GM19240 (cell line): ENCODE measurements around the gene CCDC63.
"Not testable (repeated sequence)": the region's sequence is repeated elsewhere in the genome, so short reads cannot be mapped to it uniquely, and the experiment has no call there.

ENCODE experiments used
- DNase-seq: peaks from one replicate; pipeline ENCODE4 v3.0.0; 2011; ENCODE audit warnings: low spot score; ENCODE audit not compliant: insufficient read length

Gene CCDC63

GRCh38 chr12:110844131-110844530 lies 2.7 kb upstream of the CCDC63 start:
- DNase-seq, result no peak

- DNase-seq, result no peak
These were observed 2.0 kb upstream of the CCDC63 start for GRCh38 chr12:110844551-110845338.

- no peak for DNase-seq
These were observed 1.5 kb upstream of the CCDC63 start for GRCh38 chr12:110845339-110845682.

DNA sequence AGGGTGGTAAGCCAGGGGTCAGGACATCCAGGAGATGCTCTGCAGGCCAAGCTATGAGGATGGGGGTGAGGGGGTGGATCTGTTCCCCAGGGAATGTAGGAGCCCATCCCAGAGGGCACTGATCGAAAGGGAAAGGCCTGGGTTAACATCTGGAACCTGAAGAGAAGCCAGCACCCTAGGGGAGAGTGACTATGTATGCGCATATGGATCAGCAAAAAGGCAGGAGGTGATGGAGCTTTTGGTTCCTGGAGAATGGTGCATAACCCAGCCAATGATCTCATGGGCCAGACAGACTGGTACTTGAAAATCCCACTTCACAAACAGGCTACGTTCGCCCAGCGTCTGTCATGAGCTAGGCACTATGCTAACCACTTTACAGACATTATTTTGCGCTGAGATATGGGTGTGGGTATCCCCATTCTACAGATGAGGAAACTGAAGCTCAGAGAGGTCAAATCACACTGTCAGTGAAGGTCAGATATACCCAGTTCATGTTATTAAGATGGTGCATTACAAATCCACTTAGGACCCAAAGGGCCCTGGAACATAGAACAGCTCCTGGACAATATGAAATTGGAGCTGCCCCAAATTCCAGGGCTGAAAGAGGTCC lies 1.6 kb downstream of the CCDC63 start:
- DNase-seq, result no peak

- no peak for DNase-seq
These were observed 2.4 kb downstream of the CCDC63 start for GRCh38 chr12:110849221-110849620.

DNA sequence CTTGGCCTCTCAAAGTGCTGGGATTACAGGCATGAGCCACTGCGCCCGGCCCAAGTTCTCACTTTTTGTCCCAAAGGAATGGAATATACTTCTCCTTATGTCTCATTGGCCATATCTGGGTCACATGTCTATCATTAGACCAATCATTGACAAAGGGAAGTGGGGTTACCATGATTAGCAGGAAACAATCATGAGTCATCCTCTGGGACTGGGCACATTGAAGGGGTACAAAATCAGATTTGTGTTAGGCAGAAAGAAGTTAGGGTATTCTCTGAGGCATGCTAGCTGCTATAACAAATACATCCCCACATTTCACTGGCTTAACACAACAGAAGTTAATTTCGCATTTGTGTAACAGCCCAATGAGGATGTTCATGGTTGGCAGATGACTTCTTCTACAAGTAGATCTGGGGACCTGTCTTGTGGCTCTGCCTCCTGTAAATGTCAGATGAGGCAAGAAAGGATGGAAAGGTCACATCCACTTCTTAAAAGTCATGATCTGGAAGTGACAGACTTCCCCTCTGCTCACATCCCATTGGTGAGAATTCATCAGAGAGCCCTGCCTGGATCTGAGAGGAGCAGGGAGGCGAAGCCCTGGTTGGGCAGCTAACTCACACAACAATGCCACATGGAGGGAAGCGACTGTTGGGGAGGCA lies 3.1 kb downstream of the CCDC63 start:
- no peak for DNase-seq

DNA sequence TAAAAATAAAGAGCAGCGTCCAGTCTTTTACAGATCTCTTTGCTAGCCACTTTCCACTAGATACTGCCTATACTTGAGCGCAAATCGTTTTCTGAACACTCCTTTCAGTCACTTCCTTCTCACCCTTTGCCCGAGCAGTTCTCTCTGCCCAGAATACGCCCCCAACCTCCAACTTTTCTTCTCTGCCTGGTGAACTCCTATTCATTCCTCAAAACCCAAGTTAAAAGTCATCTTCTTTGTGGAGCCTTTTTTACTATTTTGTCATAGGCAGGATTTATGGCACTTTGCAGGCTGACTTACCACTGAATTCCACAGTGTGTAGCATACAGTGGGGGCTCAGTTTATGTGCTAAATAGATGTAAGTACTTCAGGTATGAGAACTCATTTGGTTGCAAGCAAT lies 4.0 kb downstream of the CCDC63 start:
- DNase-seq, result no peak

- no peak for DNase-seq
These were observed 7.0 kb downstream of the CCDC63 start for GRCh38 chr12:110853836-110854235.

GRCh38 chr12:110856542-110856941 lies 9.8 kb downstream of the CCDC63 start:
- DNase-seq, result no peak

GRCh38 chr12:110857528-110857927 lies 10.7 kb downstream of the CCDC63 start:
- DNase-seq, result no peak

DNA sequence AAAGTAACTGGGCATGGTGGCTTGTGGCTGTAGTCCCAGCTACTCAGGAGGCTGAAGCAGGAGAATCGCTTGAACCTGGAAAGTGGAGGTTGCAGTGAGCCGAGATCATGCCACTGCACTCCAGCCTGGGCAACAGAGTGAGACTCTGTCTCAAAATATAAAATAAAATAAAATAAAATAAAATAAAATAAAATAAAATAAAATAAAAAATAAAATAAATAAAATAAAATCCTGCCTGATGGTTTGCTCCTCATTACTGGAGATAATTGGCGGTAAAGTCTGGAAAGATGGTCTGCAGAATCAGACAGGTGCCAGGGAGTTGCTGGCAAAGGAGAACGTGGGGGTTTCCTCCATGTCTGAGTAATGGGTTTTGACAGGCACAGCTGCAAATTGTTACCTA lies 11.2 kb downstream of the CCDC63 start:
- not testable (repeated sequence) for DNase-seq

DNA sequence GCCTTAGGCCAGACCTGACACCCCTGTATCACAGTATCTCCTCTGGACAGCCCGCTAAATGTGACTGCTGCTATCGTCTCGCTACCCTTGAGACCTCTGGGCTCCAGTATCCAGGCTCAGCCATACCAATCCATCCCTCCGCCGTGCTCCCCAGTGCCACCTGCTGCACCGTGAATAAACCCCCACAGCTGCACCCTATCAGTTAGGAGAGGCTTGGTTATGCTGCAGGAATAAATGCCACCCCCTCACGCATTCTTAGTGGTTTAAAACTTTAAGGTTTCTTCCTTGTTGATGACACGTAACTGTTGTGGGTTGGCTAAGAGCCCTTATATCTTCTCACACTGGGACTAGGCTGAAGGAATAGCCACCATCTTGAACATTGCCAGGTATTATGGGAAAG lies 12.1 kb downstream of the CCDC63 start:
- no peak for DNase-seq

DNA sequence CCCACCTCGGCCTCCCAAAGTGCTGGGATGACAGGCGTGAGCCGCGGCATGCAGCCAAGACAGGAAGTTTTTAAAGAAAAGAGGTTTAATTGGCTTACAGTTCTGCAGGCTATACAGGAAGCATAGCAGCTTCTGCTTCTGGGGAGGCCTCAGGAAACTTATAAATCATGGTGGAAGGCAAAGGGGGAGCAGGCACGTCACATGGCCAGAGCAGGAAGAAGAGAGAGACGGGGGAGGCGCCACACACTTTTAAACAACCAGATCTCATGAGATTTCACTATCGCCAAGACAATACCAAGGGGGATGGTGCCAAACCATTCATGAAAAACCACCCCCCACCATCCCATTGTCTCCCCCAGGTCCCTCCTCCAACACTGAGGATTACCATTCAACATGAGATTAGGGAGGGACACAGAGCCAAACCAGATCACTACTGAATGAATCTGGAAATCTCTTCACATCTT lies 14.1 kb downstream of the CCDC63 start:
- DNase-seq, result no peak

GRCh38 chr12:110861729-110862128 lies 14.9 kb downstream of the CCDC63 start:
- no peak for DNase-seq

DNA sequence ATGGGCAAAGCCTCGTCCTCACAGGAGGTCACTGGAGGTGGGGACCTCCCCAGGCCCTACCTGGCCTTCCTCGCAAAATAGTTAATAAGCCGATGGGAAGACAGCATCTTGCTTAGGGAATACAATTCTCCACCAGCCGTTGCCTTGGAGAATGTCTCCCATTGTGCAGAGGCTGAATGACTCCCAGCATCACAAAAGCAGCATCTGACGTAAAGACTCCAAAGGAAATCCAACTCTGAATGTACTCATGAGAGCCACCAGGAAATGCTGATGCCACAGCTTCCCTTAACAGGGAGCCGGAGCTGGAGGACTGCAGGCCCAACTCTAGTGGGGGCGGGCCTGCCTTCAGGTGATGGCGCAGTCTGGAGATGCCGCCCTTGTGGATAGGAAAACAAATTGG lies 15.5 kb downstream of the CCDC63 start:
- DNase-seq, result no peak

- no peak for DNase-seq
These were observed 16.4 kb downstream of the CCDC63 start for GRCh38 chr12:110863161-110863560.

DNA sequence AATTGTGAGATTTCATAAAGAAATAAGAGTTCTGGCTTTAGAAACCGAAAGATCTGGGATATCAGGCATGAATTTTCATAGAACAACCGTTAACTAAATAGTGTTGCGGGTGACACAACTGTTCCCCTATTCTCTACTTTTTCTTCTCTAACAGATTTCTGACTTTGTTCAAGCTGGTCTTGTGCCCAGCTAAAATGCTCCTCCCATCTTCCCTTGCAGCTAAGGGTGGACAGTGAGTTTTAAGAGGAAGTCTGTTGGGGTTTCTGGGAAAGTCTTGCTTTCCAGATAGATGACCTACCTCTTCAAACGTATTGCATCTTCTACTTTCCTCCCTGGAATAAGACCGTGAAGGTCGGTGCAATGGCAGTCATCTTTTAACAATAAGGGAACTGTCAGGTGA lies 18.7 kb downstream of the CCDC63 start:
- DNase-seq, result no peak

- DNase-seq, result no peak
These were observed 22.2 kb downstream of the CCDC63 start for GRCh38 chr12:110869026-110869425.

- DNase-seq, result no peak
These were observed 23.0 kb downstream of the CCDC63 start for GRCh38 chr12:110869803-110870202.

DNA sequence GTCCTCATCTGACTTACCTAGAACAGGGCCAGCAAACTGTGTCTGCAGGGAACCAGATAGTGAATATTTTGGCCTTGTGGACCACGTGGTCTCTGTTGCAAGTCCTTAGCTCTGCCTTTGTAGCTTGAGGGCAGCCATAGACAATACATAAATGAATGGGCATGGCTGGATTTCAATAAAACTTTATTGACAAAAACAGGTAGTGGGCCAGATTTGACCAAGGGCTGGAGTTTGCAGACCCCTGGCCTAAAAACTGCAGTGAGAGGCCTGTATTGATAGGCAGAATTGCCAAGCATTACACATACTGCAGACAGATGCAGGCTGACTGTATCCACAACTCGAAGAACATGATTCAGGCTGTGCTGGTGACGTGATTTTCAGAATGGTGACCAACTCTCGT lies 25.3 kb downstream of the CCDC63 start:
- no peak for DNase-seq

GRCh38 chr12:110874351-110874750 lies 27.6 kb downstream of the CCDC63 start:
- DNase-seq, result no peak

DNA sequence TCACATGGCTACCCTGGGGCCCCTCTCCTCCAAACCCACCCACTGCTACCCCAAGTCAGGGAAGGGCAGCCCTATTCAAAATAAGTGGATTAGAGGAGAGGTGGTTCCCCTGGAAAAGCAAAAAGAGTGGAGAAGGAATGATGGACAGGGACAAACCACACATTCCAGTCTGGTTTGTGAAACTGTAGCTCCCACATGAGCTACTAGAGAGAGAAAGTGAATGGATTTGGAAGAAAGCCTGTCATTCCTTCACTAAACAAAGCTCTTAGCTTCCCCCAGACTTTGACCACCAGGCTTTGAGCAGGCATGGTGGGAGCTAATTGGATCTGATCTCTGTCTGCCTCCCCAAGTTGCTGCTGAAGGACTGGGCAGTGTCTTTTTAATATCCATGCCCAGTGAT lies 28.0 kb downstream of the CCDC63 start:
- no peak for DNase-seq

DNA sequence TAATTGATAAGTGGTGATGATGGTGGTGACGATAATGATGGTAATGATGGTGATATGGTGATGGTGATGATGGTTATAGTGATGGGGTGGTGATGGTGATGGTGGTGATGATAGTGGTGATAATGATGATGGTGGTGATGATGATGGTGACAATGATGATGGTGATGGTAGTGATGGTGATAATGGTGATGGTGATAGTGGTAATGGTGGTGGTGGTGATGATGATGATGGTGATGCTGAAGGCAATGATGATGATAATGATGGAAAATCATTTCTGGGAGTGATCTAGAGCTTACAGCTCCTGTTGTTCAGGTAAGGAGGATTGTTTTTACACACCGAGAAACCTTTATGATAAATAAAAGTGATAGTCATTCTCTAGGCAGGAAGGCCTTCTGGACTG lies 33.9 kb downstream of the CCDC63 start:
- DNase-seq, result no peak
